Measurements from ENCODE around the gene DNMT3A. TPM values are rescaled to one million over a fixed set of nuclear protein-coding genes. Genes with fewer than 3 reads are reported as not detected.

Gene DNMT3A
- total and polyA plus RNA-seq, 7 donors = 4.4 to 30.2 (median 18.1) TPM

- peaks cover 58 to 94% (median 75%) of the 10 kb centered on the region in 4 donors for H3K36me3 ChIP-seq
- 96 to 97% methylated on average over 17 of the region's 17 CpGs for WGBS, 2 donors
- H3K4me1 ChIP-seq = no peaks in the 10 kb centered on the region
Measured at GRCh38 chr2:25243995-25244394, 97.7 kb downstream of the DNMT3A start.

GRCh38 chr2:25241452-25241851 lies 100.3 kb downstream of the DNMT3A start:
- TF ChIP-seq POLR2A (IDR thresholded peaks at IDR 0.05) (no peak), EP300 (IDR thresholded peaks at IDR 0.05) (no peak), CTCF (IDR thresholded peaks at IDR 0.05) (no peak), POLR2AphosphoS5 (IDR thresholded peaks at IDR 0.05) (no peak)
- 97 to 98% methylated on average over 13 of the region's 13 CpGs for WGBS, 2 donors

More at GRCh38 chr2:25243995-25244394, 97.7 kb downstream of the DNMT3A start:
- no peaks in the 10 kb centered on the region for H3K27me3 ChIP-seq
- TF ChIP-seq CTCF (IDR thresholded peaks at IDR 0.05) (no peak), POLR2A (IDR thresholded peaks at IDR 0.05) (no peak), POLR2AphosphoS5 (IDR thresholded peaks at IDR 0.05) (no peak), EP300 (IDR thresholded peaks at IDR 0.05) (no peak)
- intact Hi-C loops (cut with DNase I) = no loop called here
- H3K9me3 ChIP-seq = no peaks in the 10 kb centered on the region
- no peak overlapping the region for H3K4me3 ChIP-seq
- DNase-seq = no peak
- H3K27ac ChIP-seq = no peak overlapping the region

GRCh38 chr2:25240636-25241035 lies 101.1 kb downstream of the DNMT3A start:
- intact Hi-C loops (cut with DNase I) = no loop called here
- no peaks in the 10 kb centered on the region for H3K27me3 ChIP-seq
- no peak overlapping the region for H3K27ac ChIP-seq
- peaks cover 49 to 100% (median 67%) of the 10 kb centered on the region in 4 donors for H3K36me3 ChIP-seq
- 81 to 85% methylated on average over 9 of the region's 9 CpGs for WGBS, 2 donors
- no peaks in the 10 kb centered on the region for H3K9me3 ChIP-seq
- no peak overlapping the region for H3K4me3 ChIP-seq
- H3K4me1 ChIP-seq = no peaks in the 10 kb centered on the region
- no peak for DNase-seq
- TF ChIP-seq EP300 (IDR thresholded peaks at IDR 0.05) = no peak
- TF ChIP-seq CTCF (IDR thresholded peaks at IDR 0.05) = no peak
- TF ChIP-seq POLR2AphosphoS5 (IDR thresholded peaks at IDR 0.05) = no peak
- TF ChIP-seq POLR2A (IDR thresholded peaks at IDR 0.05) = no peak

More at GRCh38 chr2:25241452-25241851, 100.3 kb downstream of the DNMT3A start:
- no peak for DNase-seq
- Histone ChIP-seq H3K27ac (no peak overlapping the region), H3K9me3 (no peaks in the 10 kb centered on the region), H3K36me3 (peaks cover 53 to 100% (median 71%) of the 10 kb centered on the region in 4 donors), H3K4me1 (no peaks in the 10 kb centered on the region), H3K4me3 (no peak overlapping the region), H3K27me3 (no peaks in the 10 kb centered on the region)
- intact Hi-C loops (cut with DNase I) = no loop called here

GRCh38 chr2:25238920-25239319 lies 102.8 kb downstream of the DNMT3A start:
- WGBS, 2 donors = 91 to 92% methylated on average over 9 of the region's 9 CpGs
- peaks cover 50 to 100% (median 64%) of the 10 kb centered on the region in 4 donors for H3K36me3 ChIP-seq

More at GRCh38 chr2:25238920-25239319, 102.8 kb downstream of the DNMT3A start:
- H3K4me1 ChIP-seq = no peaks in the 10 kb centered on the region
- no peak for TF ChIP-seq POLR2AphosphoS5 (IDR thresholded peaks at IDR 0.05)
- no peak for TF ChIP-seq CTCF (IDR thresholded peaks at IDR 0.05)
- no peak for TF ChIP-seq POLR2A (IDR thresholded peaks at IDR 0.05)
- TF ChIP-seq EP300 (IDR thresholded peaks at IDR 0.05) = no peak
- no peak for DNase-seq
- H3K27ac ChIP-seq = no peak overlapping the region
- intact Hi-C loops (cut with DNase I) = no loop called here
- H3K4me3 ChIP-seq = no peak overlapping the region
- H3K9me3 ChIP-seq = no peaks in the 10 kb centered on the region
- no peaks in the 10 kb centered on the region for H3K27me3 ChIP-seq

Measured in sigmoid colon (tissue), 7 donors.